HEK293 (cell line): Measurements from ENCODE around the gene HIGD2A.

Source experiments
- TF ChIP-seq, protein P1 (sequence below): sonication (generic); formaldehyde crosslinking; IDR thresholded peaks from 2 replicates; pipeline ENCODE4 v1.8.1; 2022; ENCODE audit warnings: mild to moderate bottlenecking, moderate library complexity, missing genetic modification reagents
- TF ChIP-seq, protein P2 (sequence below): fragments of 450-650 bp; formaldehyde crosslinking; IDR thresholded peaks from 2 replicates; pipeline ENCODE4 v1.5.1; 2016; ENCODE audit warnings: missing biosample characterization, missing genetic modification characterization
- TF ChIP-seq, protein P3 (sequence below): fragments of 450-650 bp; formaldehyde crosslinking; IDR thresholded peaks from 2 replicates; pipeline ENCODE4 v1.5.1; 2016; ENCODE audit warnings: missing biosample characterization, missing genetic modification characterization

DNA sequence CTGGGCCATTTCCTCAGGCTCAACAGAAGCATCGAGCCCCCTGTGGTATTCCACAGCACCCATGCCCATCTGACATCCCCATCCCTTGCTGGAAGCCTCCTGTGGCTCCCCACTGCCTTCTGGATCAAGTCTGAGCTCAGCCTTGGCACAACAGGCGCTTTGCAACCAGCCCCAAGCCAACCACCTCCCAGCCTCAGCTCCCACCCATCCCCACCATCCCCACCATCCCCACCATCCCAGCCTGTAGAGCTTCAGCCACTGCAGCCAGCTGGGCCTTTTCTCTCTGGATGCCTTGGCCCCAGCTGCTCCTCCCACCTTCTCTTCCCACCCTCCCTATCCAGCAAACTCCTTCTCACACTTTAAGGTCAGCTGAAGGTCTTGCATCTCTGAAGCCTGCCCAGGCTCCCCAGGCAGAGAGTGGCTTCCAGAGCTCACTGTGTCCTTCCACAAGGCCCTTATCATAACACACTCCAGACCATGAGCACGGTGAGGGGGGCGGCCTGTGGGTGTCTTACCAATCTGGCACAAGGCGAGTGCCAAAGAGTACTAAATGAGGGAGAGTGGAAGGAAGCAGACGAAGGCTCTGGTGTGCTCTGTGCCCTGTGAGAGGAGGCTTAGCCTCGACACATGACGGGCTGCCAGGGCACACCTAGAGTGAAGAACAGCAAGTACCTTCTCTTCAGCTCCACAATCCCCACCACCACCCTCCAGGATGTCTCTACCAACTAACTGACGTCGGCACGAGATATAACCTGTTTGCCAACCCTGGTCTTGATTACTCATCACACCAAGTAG, 6.5 kb downstream of the HIGD2A start:
- TF ChIP-seq, protein P1, sequence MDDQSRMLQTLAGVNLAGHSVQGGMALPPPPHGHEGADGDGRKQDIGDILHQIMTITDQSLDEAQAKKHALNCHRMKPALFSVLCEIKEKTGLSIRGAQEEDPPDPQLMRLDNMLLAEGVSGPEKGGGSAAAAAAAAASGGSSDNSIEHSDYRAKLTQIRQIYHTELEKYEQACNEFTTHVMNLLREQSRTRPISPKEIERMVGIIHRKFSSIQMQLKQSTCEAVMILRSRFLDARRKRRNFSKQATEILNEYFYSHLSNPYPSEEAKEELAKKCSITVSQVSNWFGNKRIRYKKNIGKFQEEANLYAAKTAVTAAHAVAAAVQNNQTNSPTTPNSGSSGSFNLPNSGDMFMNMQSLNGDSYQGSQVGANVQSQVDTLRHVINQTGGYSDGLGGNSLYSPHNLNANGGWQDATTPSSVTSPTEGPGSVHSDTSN: no peak
- TF ChIP-seq, protein P2, sequence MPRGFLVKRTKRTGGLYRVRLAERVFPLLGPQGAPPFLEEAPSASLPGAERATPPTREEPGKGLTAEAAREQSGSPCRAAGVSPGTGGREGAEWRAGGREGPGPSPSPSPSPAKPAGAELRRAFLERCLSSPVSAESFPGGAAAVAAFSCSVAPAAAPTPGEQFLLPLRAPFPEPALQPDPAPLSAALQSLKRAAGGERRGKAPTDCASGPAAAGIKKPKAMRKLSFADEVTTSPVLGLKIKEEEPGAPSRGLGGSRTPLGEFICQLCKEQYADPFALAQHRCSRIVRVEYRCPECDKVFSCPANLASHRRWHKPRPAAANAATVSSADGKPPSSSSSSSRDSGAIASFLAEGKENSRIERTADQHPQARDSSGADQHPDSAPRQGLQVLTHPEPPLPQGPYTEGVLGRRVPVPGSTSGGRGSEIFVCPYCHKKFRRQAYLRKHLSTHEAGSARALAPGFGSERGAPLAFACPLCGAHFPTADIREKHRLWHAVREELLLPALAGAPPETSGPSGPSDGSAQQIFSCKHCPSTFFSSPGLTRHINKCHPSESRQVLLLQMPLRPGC (tag by site-specific recombination): no peak
- TF ChIP-seq, protein P3, sequence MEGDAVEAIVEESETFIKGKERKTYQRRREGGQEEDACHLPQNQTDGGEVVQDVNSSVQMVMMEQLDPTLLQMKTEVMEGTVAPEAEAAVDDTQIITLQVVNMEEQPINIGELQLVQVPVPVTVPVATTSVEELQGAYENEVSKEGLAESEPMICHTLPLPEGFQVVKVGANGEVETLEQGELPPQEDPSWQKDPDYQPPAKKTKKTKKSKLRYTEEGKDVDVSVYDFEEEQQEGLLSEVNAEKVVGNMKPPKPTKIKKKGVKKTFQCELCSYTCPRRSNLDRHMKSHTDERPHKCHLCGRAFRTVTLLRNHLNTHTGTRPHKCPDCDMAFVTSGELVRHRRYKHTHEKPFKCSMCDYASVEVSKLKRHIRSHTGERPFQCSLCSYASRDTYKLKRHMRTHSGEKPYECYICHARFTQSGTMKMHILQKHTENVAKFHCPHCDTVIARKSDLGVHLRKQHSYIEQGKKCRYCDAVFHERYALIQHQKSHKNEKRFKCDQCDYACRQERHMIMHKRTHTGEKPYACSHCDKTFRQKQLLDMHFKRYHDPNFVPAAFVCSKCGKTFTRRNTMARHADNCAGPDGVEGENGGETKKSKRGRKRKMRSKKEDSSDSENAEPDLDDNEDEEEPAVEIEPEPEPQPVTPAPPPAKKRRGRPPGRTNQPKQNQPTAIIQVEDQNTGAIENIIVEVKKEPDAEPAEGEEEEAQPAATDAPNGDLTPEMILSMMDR: no peak
